ENCODE results near the gene SMAD3.

SMAD3 gene

DNA sequence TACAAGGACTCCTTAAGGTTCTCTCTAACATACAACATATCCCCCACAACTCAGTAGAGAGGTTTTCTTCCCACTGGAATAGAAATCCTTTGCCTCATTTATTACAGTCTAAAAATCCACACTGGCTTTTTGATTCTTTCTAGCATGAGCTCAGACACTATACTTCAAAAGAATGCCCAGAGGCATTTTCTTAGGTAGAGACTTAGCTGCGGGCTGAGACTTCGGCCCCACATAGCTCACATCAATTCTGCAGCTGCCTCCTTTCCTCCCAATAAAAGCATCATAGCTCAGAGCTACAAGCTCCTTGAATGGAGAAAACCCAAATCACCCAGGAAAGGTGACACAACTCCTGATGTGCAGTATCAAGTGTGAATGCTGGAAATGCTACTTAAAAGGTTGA lies 136.7 kb downstream of the SMAD3 start:
- no peak for DNase-seq

DNA sequence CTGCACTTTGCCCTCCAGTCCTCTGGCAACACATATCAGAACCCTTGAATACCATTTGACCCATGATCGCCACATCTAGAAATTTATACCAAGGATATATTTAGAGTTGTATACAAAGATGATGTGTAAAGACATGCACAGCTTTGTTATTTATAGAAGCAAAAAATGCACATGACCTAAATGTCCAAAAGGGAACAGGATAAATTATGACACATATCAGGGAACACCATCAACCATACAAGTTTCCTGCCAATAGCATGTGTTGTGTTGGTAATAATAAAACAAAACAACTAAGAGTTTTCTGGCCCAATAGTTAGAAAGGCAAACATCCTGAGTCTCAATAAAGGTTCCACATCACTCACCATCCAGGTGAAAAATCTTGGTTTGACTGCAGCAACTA lies 137.6 kb downstream of the SMAD3 start:
- no peak for DNase-seq

DNA sequence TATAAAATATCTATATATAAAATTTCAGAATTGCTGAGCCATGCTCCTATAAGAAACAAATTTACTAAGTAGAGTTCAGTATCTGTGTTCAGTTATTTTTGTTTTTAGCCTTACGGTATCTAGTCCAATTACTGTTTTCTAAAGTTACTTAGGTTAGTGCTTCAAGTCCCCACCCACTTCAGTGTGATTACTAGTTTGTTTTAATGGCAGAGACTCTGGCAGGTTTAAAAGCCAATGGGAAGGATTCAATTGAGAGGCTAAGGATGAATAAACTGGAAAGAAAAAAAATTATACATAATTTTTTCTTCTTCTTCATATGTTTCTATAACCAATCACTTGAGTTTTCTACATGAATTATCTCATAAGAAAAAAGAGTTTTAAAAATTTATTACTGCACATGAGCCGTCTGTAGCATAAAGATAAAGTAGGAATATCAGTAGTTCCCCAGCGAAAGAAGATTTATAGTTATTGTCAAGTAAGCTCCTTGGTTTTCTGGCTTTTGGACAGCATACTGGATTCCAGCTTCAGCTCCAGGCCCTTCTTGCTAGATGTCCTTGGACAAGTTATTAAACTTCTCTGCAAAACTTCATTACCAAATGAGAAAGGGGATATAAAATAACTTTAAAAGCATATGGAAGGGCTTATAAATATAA lies 142.3 kb downstream of the SMAD3 start:
- no peak for DNase-seq

DNA sequence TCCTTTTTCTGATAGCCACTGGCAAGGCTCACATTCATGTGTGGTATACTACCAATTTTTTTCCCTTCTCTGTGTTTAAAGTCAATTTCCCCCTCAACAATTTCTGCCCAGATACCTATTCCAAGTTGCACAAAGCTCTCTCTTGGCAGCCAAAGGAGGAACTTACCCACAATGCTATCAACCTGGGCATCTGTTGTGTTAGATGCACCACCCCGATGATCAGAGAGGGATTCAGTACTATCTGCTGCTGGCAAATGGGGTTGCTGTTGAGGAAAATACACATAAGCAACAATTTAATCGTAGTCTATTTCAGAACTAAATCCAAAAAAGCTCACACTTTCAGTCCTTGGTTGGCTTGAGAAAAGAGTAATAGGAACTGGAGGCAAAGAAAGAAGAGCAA lies 143.0 kb downstream of the SMAD3 start:
- DNase-seq = no peak

DNA sequence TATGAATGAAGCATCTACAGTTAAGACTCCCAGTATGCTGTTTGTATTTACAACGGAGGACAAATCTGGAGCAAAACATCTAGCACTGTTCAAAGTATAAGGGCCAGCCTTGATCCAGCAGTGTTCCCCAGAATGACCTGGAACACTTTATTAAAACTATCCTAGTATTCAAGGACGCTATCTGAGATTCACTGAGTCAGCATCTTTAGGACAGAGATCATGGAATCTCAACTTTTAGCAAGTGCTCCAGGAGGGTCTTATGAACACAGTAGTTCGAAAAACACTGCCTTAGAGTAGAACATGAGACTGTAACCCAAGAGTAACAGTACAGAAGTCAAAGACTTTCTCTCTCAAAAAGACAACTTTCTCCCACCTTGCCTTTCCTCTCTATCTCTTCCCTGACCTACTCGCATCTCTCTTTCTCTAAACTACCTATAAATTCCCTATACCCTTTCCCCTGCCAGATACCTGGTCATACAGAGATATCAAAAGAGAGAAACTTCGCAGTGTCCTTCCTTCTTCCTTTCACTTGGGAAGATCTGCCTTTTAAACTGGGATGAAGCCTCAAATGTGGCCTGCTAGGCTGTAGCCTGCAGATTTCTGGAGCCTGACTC lies 145.3 kb downstream of the SMAD3 start:
- no peak for DNase-seq

DNA sequence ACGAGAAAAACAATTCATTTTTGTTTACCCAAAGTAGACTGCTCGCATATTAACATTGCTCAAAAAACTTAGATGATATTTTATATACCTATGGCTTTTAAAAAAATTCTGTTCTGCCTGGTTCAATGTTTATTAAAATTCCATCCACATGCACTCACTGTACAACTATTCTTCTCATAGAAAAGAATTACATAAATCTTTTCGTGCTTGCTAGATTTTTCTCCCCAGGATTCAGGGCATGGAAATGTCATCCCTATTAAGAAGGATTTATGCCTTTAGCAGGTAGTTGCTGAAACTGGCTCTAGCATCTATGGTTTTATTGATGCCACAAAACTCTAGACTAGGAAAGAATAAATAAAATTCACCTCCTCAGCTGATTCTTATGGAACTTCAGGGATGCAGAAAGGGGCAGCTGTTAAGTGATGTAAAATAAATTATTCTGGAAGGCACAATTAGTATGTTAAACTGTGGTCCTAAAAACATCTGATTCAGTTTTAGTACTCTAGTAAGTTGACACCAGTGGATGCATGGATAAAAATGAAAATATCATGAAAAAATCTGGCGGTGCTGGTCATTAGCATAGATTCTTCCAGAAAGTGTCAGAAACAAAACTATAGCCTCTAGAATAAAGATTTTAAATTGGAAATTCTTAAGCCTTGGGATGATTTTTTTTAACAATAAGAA lies 147.4 kb downstream of the SMAD3 start:
- no peak for DNase-seq

GRCh38 chr15:67215102-67215501 lies 149.7 kb downstream of the SMAD3 start:
- DNase-seq = no peak

GRCh38 chr15:67216859-67217258 lies 151.5 kb downstream of the SMAD3 start:
- DNase-seq = no peak

DNA sequence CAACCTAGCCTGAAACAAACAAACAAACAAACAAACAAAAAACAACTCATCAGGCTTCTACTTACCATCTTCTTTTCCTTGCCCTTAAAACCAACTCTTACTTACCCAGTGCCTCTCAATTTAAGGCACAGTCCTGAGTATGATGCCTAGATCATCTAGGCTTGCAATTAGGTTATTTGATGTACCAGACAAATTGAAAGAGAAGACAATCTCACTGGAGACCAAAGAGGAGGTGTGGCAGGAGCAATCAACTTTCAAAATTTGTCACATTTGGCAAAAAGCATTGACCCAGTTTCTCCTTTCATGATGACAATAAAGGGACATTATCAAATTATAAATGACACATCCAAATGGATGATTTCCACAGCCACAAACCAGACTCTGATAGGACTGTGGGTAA lies 153.0 kb downstream of the SMAD3 start:
- no peak for DNase-seq

- no peak for DNase-seq
Measured at GRCh38 chr15:67219288-67219687, 153.9 kb downstream of the SMAD3 start.

GRCh38 chr15:67224889-67225288 lies 159.5 kb downstream of the SMAD3 start:
- DNase-seq = no peak

- no peak for DNase-seq
Measured at GRCh38 chr15:67225336-67225735, 159.9 kb downstream of the SMAD3 start.

DNA sequence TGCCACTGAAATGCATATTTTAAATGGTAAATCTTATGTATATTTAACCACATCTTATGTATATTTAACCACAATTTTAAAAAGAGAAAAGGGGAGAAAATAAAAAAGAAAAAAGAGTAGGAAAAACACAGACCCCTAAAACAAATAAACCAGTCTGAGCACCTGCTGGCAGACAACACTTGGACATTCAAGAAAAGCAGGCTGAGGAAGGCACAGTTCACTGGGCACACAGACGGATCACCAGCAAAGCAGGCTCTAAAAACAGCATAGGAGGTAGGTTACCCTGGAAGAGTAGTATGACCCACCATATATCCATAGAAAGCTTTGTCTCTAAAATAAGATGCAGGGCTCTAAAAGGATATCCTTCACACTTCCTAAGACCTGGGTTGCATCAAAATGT lies 162.0 kb downstream of the SMAD3 start:
- no peak for DNase-seq

DNA sequence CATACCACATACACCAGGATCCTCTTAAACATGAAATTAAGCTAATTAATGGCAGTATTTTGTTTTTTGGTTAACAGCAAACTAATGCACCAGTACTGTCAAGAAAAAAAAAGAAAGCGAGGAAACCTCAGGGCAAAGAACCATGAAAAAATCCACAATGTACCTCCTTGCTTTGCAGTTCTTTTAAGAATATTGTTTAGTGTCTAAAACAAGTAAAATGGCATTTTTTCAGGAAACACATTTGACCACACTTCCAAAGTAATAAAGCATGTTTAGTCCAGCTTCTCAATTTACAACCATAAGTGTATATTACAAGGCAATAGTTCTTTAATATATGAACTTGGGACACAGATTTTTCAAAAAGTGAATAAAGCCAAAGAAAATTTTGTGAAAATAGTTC lies 162.4 kb downstream of the SMAD3 start:
- DNase-seq = no peak

GRCh38 chr15:67228286-67228685 lies 162.9 kb downstream of the SMAD3 start:
- DNase-seq = no peak

GRCh38 chr15:67230504-67230903 lies 165.1 kb downstream of the SMAD3 start:
- no peak for DNase-seq

GRCh38 chr15:67232591-67232990 lies 167.2 kb downstream of the SMAD3 start:
- DNase-seq = no peak

DNA sequence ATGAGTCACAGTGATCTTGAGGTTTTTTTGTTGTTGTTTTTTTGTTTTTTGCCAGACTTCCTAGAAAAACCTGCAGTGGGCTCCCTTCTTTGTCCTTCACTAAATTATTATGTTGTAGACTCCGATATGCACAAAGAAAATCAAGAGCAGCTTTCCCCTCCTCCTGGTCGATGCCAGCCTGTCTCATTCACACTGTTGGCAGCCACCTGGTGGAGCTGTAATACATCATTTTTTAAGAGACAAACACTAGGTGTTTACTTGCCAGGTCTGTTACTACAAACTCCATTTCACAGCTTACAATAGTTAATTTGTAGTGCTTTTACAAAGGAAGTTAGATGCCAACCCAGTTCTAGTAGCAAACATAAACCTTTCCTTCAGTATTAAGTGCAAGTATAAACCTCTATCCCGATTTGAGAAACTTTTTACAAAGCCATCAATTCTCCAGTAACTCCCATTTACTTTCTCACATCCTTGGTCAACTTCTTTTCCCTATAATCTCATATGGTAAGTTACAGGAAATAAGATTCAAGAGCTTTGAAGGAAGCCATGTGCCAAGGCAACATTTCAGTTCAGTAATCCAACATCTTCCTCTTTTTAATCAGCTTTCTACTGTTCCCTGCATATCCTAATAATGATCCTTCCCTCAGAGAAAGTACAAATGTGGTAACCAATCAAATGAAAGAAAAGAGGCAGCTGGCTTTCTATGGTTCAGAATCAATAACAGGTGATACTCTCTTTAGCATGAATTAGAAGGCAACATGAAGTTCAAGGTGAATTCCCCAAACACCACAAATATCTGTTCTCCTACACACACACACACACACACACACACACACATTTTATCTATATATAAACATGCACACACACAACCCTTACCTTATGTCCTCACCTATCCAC lies 175.1 kb downstream of the SMAD3 start:
- DNase-seq = peak; percentile 29

DNA sequence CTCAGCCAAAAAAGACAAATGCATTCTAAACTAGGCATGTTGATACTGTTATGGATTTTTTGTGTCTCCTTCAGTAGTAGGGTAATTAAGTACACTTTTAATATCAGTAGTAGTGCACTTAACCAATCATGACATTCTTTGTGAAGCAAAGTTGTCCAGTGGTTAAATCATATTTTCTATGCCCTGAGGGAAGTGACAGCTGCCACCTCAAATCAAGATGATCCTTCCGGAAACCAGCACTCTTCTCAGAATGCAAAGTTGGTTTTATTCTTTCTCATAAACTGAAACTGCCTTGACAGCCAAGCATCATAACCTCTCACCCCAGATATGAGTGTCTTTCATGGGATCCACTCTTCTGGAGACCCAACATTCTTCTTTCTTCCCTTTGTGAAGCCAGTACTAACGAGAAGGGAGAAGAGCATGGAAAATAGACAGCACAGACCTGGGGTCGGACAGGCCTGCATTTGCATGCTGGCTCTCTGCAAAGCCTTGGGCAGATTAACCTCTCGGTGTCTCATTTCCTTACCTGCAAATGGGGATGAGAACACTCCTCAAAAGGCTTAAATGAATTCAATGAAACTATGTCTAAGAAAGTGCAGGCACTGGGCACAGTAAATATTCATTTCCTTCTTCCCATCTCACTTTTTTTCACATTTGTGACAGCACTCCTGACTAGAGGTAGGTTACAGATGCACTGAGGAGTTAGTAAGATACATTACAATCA lies 175.9 kb downstream of the SMAD3 start:
- DNase-seq = peak; percentile 22

DNA sequence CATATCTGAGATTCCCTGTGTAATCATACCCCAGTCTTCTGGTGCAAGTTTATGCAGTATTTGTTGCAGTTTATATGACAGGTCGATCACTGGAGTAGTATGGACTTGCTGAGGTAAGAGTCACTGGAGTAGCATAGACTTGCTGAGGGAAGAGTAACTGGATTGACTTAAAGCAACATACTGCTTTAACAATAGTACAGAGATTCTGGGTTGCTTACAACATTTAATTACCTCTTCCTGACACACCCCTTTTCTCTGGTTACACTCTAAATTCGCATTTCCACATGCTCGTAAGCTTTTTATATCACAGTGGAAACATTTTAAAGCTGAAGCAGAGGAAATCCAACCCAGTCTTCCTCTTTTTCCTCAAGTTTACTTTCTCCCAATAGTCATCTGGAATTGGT lies 177.3 kb downstream of the SMAD3 start:
- no peak for DNase-seq

All from NCI-H526 treated with DMSO at 0.1 percent for 48 hours (cell line).